OCI-LY7 (cell line): ENCODE results near the gene POLR2L. TPM values are rescaled to one million over a fixed set of nuclear protein-coding genes. Genes with fewer than 3 reads are reported as not detected.

Experiments
- BruUV-seq: library from RNA; stranded (reverse); fragments of 400-500 nt; replicated peaks from 2 replicates; lab custom pipeline; 2021; lab: Mats Ljungman, UMichigan
- CTCF ChIA-PET: fragments of 300-600 bp; sonication (Branson Sonifier 250); formaldehyde crosslinking; loops from one replicate; lab custom pipeline; 2022; ENCODE audit warnings: antibody characterized with exemption; ENCODE audit not compliant: unreplicated experiment; lab: Charles Lee
- POLR2A ChIA-PET: fragments of 300-600 bp; sonication (Branson Sonifier 250); formaldehyde crosslinking; loops from one replicate; lab custom pipeline; 2022; ENCODE audit warnings: antibody characterized with exemption; lab: Charles Lee
- DNase-seq: peaks from one replicate; pipeline ENCODE4 v3.0.0-alpha.2; 2015; ENCODE audit warnings: low spot score
- H2AFZ ChIP-seq: fragments of 200-600 bp; sonication (generic), shearing (Covaris generic); 2 replicates; pipeline ENCODE4 v1.6.1; 2014; ENCODE audit warnings: mild to moderate bottlenecking, antibody characterized with exemption, low read length, moderate library complexity
- H3K27ac ChIP-seq: fragments of 200-600 bp; sonication (generic); 2 replicates; pipeline ENCODE4 v1.5.1; 2014; ENCODE audit warnings: mixed run types, low read depth, mild to moderate bottlenecking, moderate library complexity, low read length, inconsistent platforms; ENCODE audit not compliant: poor library complexity, severe bottlenecking
- H3K36me3 ChIP-seq: fragments of 200-600 bp; sonication (generic); 2 replicates; pipeline ENCODE4 v1.6.1; 2014; ENCODE audit warnings: mild to moderate bottlenecking, antibody characterized with exemption, low read length, moderate library complexity, mixed read lengths; ENCODE audit not compliant: insufficient read depth
- H3K4me1 ChIP-seq: fragments of 200-600 bp; sonication (generic); 2 replicates; pipeline ENCODE4 v1.5.1; 2014; ENCODE audit warnings: mild to moderate bottlenecking, low read length; ENCODE audit not compliant: insufficient read depth, poor library complexity, severe bottlenecking
- H3K4me2 ChIP-seq: fragments of 200-600 bp; sonication (generic); 2 replicates; pipeline ENCODE4 v1.6.1; 2014; ENCODE audit warnings: mild to moderate bottlenecking, low read length
- H3K4me3 ChIP-seq: fragments of 200-600 bp; sonication (generic); 2 replicates; pipeline ENCODE4 v1.5.1; 2014; ENCODE audit warnings: mild to moderate bottlenecking, low read depth, low read length; ENCODE audit not compliant: poor library complexity, severe bottlenecking
- H3K79me2 ChIP-seq: fragments of 200-600 bp; sonication (generic); 2 replicates; pipeline ENCODE4 v1.6.1; 2016; ENCODE audit warnings: low read depth, mild to moderate bottlenecking, low read length, moderate library complexity, mixed read lengths; ENCODE audit not compliant: insufficient read depth
- H3K9me2 ChIP-seq: fragments of 200-600 bp; sonication (generic); 2 replicates; pipeline ENCODE4 v1.6.1; 2016; ENCODE audit warnings: mild to moderate bottlenecking, low read length, mixed read lengths; ENCODE audit not compliant: insufficient read depth
- H3K9me3 ChIP-seq: fragments of 200-600 bp; sonication (generic); 2 replicates; pipeline ENCODE4 v1.6.1; 2014; ENCODE audit warnings: mild to moderate bottlenecking, mixed run types, low read length, mixed read lengths
- H4K20me1 ChIP-seq: fragments of 200-600 bp; sonication (generic); 2 replicates; pipeline ENCODE4 v1.6.1; 2014; ENCODE audit warnings: mild to moderate bottlenecking, antibody characterized with exemption, low read length, moderate library complexity, mixed read lengths; ENCODE audit not compliant: insufficient read depth
- CTCF ChIP-seq: fragments of 200-600 bp; sonication (generic); conservative IDR thresholded peaks from 2 replicates; pipeline ENCODE4 v1.5.1; 2014; ENCODE audit warnings: mild to moderate bottlenecking, antibody characterized with exemption, low read length, moderate library complexity, mixed read lengths
- EZH2phosphoT487 ChIP-seq: fragments of 200-600 bp; sonication (generic); IDR thresholded peaks from 2 replicates; pipeline ENCODE4 v1.6.1; 2018; ENCODE audit warnings: low read depth, borderline replicate concordance, mild to moderate bottlenecking, mixed run types, antibody characterized with exemption, low read length, moderate library complexity, mixed read lengths
- intact Hi-C: fragments of 100-400 bp; cut with micrococcal nuclease; formaldehyde crosslinking; loops from one replicate; pipeline ENCODE4 v1.10.0; 2022; ENCODE audit not compliant: unreplicated experiment
- total RNA-seq, 2 experiments: library from RNA; depleted of rRNA in 1 of 2; stranded (reverse); fragments of >200 nt in 1 of 2; shearing (Covaris generic) in 1 of 2; gene quantifications; 2 replicates each; pipeline ENCODE4 v1.2.3, GENCODE V29; 2014 to 2022

The POLR2L gene
- total RNA-seq, 2 experiments from 2014 or later, result 88.3 to 206 TPM

- H3K27ac ChIP-seq, result no peak overlapping the region
- DNase-seq, result no peak
- POLR2A ChIA-PET, result interaction anchor here (0.9 to 1.3 kb wide), 3 partner anchors 14 to 35 kb away, joined by 3 to 4 read pairs (median 4); partner anchors contain the start of gene PNPLA2
- intact Hi-C loops, result loop anchor here (2.0 kb wide), 1 partner anchor 35 kb away; the partner anchor contains the start of gene RPLP2
- H3K36me3 ChIP-seq, result peaks cover 17% of the 10 kb centered on the region
- H2AFZ ChIP-seq, result no peak overlapping the region
- H3K4me1 ChIP-seq, result peaks cover 36% of the 10 kb centered on the region
- CTCF ChIA-PET, result no interaction called here
- peak overlapping the region; percentile 89 for H3K4me3 ChIP-seq
- peaks cover 10% of the 10 kb centered on the region; the same call in 1 of the 2 replicates for H4K20me1 ChIP-seq
- H3K79me2 ChIP-seq, result peaks cover 18% of the 10 kb centered on the region
- no peak for TF ChIP-seq EZH2phosphoT487
- TF ChIP-seq CTCF, result no peak
- H3K9me3 ChIP-seq, result no peaks in the 10 kb centered on the region
- BruUV-seq, result no TSS peak
- peak overlapping the region; percentile 83 for H3K4me2 ChIP-seq
- no peaks in the 10 kb centered on the region for H3K9me2 ChIP-seq
Observed at GRCh38 chr11:843818-844692, 1.7 kb upstream of the POLR2L start.

GRCh38 chr11:843086-843734, 881 bp upstream of the POLR2L start:
- Histone ChIP-seq H3K9me2 (no peaks in the 10 kb centered on the region), H4K20me1 (peaks cover 10% of the 10 kb centered on the region; the same call in 1 of the 2 replicates), H3K79me2 (peaks cover 18% of the 10 kb centered on the region), H3K36me3 (peaks cover 24% of the 10 kb centered on the region), H2AFZ (peak overlapping the region; percentile 57), H3K9me3 (no peaks in the 10 kb centered on the region), H3K27ac (no peak overlapping the region), H3K4me1 (peaks cover 27% of the 10 kb centered on the region), H3K4me2 (peak overlapping the region; percentile 83), H3K4me3 (peak overlapping the region; percentile 89)
- ChIA-PET POLR2A (interaction anchor here (0.6 to 1.3 kb wide), 6 partner anchors 13 to 641 kb away, joined by 3 to 5 read pairs (median 4); partner anchors contain the start of gene PNPLA2), CTCF (interaction anchor here (0.5 to 0.6 kb wide), 2 partner anchors 33 to 436 kb away, joined by 3 to 4 read pairs; no protein-coding TSS in a partner anchor)
- TF ChIP-seq EZH2phosphoT487 (no peak), CTCF (peak; percentile 39; the same call in 1 of the 2 replicates)
- intact Hi-C loops, result loop anchor here (2.0 kb wide), 1 partner anchor 34 kb away; the partner anchor contains the start of gene RPLP2
- BruUV-seq, result no TSS peak
- no peak for DNase-seq
